ENCODE results near the gene TMEM229B. TPM values are rescaled to one million over a fixed set of nuclear protein-coding genes. Genes with fewer than 3 reads are reported as not detected.
A peak's percentile ranks its signal among the peaks of the same experiment; 100 is the strongest.

The TMEM229B gene
- total and polyA plus RNA-seq, 2 experiments from 2014 or later, result 18.3 to 25.6 TPM

DNA sequence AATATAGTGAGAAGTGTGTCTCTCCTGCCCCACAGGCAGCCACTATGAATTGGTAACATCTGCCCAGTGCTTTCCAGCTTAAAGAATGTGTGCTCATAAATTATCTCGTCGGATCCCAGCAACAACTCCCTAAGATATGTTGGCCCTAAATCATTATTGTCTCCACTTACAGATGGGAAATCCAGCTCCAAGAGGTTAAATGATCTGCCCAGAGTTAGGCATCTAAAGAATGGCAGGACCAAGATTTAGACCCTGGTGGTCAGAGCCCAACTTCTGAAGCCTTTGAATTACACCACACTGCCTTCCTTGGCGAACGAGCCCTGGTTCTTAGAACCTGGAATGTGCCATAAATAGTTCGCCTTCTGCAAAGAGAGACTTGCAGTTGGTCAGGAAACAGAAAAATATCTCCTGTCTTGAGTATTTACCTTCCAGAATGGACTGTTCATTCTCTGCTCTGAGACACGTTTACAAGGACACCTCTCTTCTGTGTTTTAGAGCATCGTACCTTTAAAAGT is 56.4 kb downstream of the TMEM229B start:
- no peak overlapping the region for H2AFZ ChIP-seq
- WGBS (ENCODE audit: low lambda C conversion rate, missing lambda C conversion rate), result 40% methylated on average over 7 of the region's 7 CpGs
- TF ChIP-seq EZH2 (IDR thresholded peaks at IDR 0.05; ENCODE audit: borderline replicate concordance) (no peak), EZH2phosphoT487 (IDR thresholded peaks at IDR 0.05; ENCODE audit: low read depth, severe bottlenecking, unreplicated experiment) (no peak)
- TF ChIP-seq, protein P1, sequence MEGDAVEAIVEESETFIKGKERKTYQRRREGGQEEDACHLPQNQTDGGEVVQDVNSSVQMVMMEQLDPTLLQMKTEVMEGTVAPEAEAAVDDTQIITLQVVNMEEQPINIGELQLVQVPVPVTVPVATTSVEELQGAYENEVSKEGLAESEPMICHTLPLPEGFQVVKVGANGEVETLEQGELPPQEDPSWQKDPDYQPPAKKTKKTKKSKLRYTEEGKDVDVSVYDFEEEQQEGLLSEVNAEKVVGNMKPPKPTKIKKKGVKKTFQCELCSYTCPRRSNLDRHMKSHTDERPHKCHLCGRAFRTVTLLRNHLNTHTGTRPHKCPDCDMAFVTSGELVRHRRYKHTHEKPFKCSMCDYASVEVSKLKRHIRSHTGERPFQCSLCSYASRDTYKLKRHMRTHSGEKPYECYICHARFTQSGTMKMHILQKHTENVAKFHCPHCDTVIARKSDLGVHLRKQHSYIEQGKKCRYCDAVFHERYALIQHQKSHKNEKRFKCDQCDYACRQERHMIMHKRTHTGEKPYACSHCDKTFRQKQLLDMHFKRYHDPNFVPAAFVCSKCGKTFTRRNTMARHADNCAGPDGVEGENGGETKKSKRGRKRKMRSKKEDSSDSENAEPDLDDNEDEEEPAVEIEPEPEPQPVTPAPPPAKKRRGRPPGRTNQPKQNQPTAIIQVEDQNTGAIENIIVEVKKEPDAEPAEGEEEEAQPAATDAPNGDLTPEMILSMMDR (IDR thresholded peaks at IDR 0.05; ENCODE audit: poor library complexity), result no peak
- H3K36me3 ChIP-seq (replicated peaks; ENCODE audit: insufficient read depth, low read depth), result no peaks in the 10 kb centered on the region
- H3K27ac ChIP-seq, result peak overlapping the region; percentile 44
- no peaks in the 10 kb centered on the region for H3K9me2 ChIP-seq (replicated peaks; ENCODE audit: insufficient read depth)
- no peaks in the 10 kb centered on the region for H3K9me3 ChIP-seq (ENCODE audit: low read depth)
- no peaks in the 10 kb centered on the region for H3K27me3 ChIP-seq
- no peak overlapping the region for H3K4me2 ChIP-seq
- H3K4me1 ChIP-seq (ENCODE audit: insufficient read depth), result peaks cover 30% of the 10 kb centered on the region
- no peaks in the 10 kb centered on the region for H4K20me1 ChIP-seq (ENCODE audit: insufficient read depth, poor library complexity, severe bottlenecking)
- no peak for DNase-seq (ENCODE audit: low spot score)
- no peaks in the 10 kb centered on the region for H3K79me2 ChIP-seq
- no peak overlapping the region for H3K4me3 ChIP-seq

DNA sequence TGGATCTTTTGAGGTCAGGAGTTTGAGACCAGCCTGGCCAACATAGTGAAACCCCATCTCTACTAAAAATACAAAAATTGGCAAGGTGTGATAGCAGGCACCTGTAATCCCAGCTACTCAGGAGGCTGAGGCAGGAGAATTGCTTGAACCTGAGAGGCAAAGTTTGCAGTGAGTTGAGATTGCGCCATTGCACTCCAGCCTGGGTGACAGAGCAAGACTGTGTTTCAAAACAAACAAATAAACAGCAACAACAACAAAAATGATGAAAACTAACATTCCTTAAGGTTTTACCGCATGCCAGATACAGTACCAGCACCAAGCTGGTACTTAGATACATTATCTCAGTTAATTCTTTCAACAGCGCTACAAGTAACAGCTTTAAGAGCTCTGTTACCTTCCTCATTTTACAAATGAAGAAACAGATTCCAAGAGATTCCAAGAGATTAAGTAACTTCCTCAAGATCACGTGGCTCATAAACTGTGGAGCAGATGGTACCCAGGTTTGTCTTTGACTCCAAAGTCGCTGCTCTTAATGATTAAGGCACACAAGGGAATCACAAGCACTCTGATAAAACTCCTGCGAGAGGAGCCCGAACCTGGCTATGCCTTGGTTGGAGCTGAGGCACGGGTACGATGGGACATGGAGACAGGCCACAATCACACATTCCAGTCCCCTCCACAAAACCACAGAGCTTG is 58.9 kb downstream of the TMEM229B start:
- H2AFZ ChIP-seq, result no peak overlapping the region
- no peaks in the 10 kb centered on the region for H3K9me2 ChIP-seq (replicated peaks; ENCODE audit: insufficient read depth)
- H3K9me3 ChIP-seq (ENCODE audit: low read depth), result no peaks in the 10 kb centered on the region
- H3K4me1 ChIP-seq (ENCODE audit: insufficient read depth), result peaks cover 30% of the 10 kb centered on the region
- H3K79me2 ChIP-seq, result no peaks in the 10 kb centered on the region
- H3K4me2 ChIP-seq, result no peak overlapping the region
- TF ChIP-seq EZH2phosphoT487 (IDR thresholded peaks at IDR 0.05; ENCODE audit: low read depth, severe bottlenecking, unreplicated experiment) (no peak), EZH2 (IDR thresholded peaks at IDR 0.05; ENCODE audit: borderline replicate concordance) (no peak)
- TF ChIP-seq, protein P1 (IDR thresholded peaks at IDR 0.05; ENCODE audit: poor library complexity), result no peak
- H3K27ac ChIP-seq, result peak overlapping the region; percentile 88
- no peaks in the 10 kb centered on the region for H4K20me1 ChIP-seq (ENCODE audit: insufficient read depth, poor library complexity, severe bottlenecking)
- H3K36me3 ChIP-seq (replicated peaks; ENCODE audit: insufficient read depth, low read depth), result no peaks in the 10 kb centered on the region
- WGBS (ENCODE audit: low lambda C conversion rate, missing lambda C conversion rate), result 60% methylated on average over 9 of the region's 9 CpGs
- H3K27me3 ChIP-seq, result no peaks in the 10 kb centered on the region
- H3K4me3 ChIP-seq, result no peak overlapping the region
- DNase-seq (ENCODE audit: low spot score), result no peak

DNA sequence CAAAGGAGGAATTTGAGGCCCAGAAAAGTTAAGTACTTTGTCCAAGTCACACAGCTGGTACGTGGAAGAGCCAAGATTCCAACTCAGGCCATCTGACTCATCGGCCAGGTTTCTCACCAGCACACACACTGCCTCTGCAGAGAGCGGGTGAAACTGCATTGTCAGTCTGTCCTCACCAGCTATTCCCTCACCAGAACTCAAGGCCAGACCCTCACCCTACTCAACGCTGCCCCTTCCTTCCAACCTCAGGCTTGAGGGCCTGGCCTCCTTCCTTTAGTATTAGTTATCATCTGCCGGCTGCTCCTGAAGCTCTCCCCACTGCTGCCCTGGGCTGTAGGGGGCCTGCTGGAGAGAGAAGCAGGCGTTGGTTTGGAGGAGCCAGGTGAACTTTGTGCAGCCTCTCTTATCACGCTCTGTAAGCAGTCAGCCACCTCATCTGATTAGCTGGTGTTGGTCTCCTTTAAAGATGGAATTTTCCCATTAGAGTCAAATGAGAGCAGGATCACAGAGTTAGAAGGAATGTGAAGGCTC is 60.0 kb downstream of the TMEM229B start:
- peak overlapping the region; percentile 88 for H3K27ac ChIP-seq
- H3K36me3 ChIP-seq (replicated peaks; ENCODE audit: insufficient read depth, low read depth), result no peaks in the 10 kb centered on the region
- WGBS (ENCODE audit: low lambda C conversion rate, missing lambda C conversion rate), result 46% methylated on average over 7 of the region's 7 CpGs
- TF ChIP-seq EZH2phosphoT487 (IDR thresholded peaks at IDR 0.05; ENCODE audit: low read depth, severe bottlenecking, unreplicated experiment), result no peak
- TF ChIP-seq, protein P1 (IDR thresholded peaks at IDR 0.05; ENCODE audit: poor library complexity), result peak; percentile 17
- peak overlapping the region; percentile 48 for H3K4me2 ChIP-seq
- no peaks in the 10 kb centered on the region for H3K9me3 ChIP-seq (ENCODE audit: low read depth)
- H3K4me3 ChIP-seq, result no peak overlapping the region
- no peaks in the 10 kb centered on the region for H3K9me2 ChIP-seq (replicated peaks; ENCODE audit: insufficient read depth)
- peaks cover 30% of the 10 kb centered on the region for H3K4me1 ChIP-seq (ENCODE audit: insufficient read depth)
- no peaks in the 10 kb centered on the region for H4K20me1 ChIP-seq (ENCODE audit: insufficient read depth, poor library complexity, severe bottlenecking)
- DNase-seq (ENCODE audit: low spot score), result peak; percentile 74
- H2AFZ ChIP-seq, result peak overlapping the region; percentile 39
- H3K27me3 ChIP-seq, result no peaks in the 10 kb centered on the region
- no peaks in the 10 kb centered on the region for H3K79me2 ChIP-seq
